ENCODE data around the gene CLNK. TPM values are rescaled to one million over a fixed set of nuclear protein-coding genes. Genes with fewer than 3 reads are reported as not detected.

The CLNK gene
- total RNA-seq, 4 donors from 2014 or later: 0.19 TPM; not detected in 3

DNA sequence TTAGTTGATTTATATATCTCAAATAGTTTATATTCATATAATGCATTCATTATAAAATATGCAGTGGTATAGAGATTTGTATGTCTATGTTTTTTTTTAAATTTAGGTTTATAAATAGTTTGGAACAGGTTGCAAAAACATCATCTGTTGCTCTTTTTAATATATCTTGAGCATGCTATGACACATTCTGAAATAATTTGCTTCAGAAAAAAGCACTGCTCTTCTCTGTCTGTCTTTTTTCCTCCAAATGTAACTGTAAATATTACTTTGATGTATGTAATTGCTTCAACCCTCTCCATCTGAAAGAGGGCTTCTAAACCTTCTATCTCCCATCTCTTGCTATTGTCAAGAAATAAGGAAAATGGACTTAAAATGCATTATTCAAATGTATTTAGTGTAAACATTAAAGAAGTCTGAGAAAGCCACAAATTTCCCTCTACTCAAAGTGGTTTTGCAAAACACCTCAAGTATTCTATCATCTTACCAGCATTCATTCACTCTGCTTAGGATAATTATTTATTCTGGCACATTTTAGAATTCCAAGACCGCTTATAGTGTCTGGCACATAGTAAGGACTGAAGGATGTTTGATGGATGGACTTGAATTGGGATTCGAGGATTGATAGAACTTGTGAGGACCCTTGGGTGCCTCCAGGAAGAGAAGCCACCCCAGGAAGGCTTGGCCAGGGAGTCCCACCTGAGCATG, 87.8 kb downstream of the CLNK start:
- no peak overlapping the region for H3K27ac ChIP-seq
- no peaks in the 10 kb centered on the region for H3K9me3 ChIP-seq
- H3K36me3 ChIP-seq: no peaks in the 10 kb centered on the region
- H3K4me1 ChIP-seq: no peaks in the 10 kb centered on the region
- intact Hi-C loops (cut with DNase I): no loop called here
- whole genome bisulfite sequencing, 2 donors: 88 to 93% methylated on average over 2 of the region's 2 CpGs
- DNase-seq: no peak
- TF ChIP-seq POLR2A (IDR thresholded peaks at IDR 0.05): no peak
- TF ChIP-seq, protein P1, sequence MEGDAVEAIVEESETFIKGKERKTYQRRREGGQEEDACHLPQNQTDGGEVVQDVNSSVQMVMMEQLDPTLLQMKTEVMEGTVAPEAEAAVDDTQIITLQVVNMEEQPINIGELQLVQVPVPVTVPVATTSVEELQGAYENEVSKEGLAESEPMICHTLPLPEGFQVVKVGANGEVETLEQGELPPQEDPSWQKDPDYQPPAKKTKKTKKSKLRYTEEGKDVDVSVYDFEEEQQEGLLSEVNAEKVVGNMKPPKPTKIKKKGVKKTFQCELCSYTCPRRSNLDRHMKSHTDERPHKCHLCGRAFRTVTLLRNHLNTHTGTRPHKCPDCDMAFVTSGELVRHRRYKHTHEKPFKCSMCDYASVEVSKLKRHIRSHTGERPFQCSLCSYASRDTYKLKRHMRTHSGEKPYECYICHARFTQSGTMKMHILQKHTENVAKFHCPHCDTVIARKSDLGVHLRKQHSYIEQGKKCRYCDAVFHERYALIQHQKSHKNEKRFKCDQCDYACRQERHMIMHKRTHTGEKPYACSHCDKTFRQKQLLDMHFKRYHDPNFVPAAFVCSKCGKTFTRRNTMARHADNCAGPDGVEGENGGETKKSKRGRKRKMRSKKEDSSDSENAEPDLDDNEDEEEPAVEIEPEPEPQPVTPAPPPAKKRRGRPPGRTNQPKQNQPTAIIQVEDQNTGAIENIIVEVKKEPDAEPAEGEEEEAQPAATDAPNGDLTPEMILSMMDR (IDR thresholded peaks at IDR 0.05): no peak
- no peaks in the 10 kb centered on the region for H3K27me3 ChIP-seq
- no peak overlapping the region for H3K4me3 ChIP-seq

DNA sequence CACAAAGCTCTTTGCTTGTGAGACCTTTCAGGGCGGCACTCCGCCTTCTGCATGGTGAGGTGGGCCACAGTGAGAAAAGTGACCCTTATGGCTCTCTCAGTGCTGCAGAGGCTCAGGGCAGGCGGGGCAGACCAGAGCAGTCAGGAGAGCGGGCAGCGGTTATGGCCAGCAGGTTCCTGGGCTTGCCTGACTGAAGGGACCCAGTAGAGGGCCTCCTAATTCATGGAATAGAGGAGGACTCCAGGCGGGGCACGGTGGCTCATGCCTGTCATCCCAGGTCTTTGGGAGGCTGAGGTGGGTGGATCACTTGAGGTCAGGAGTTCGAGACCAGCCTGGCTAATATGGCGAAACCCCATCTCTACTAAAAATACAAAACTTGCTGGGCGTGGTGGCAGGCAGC, 91.4 kb downstream of the CLNK start:
- WGBS, 2 donors: 83 to 86% methylated on average over 2 of the region's 10 CpGs
- Histone ChIP-seq H3K27me3 (peaks cover 0 to 3% (median 0%) of the 10 kb centered on the region in 4 donors), H3K27ac (no peak overlapping the region), H3K4me3 (no peak overlapping the region), H3K4me1 (no peaks in the 10 kb centered on the region), H3K36me3 (no peaks in the 10 kb centered on the region), H3K9me3 (no peaks in the 10 kb centered on the region)
- intact Hi-C loops (cut with DNase I): no loop called here
- DNase-seq: no peak
- TF ChIP-seq POLR2A (IDR thresholded peaks at IDR 0.05): no peak
- TF ChIP-seq, protein P1 (IDR thresholded peaks at IDR 0.05): no peak

DNA sequence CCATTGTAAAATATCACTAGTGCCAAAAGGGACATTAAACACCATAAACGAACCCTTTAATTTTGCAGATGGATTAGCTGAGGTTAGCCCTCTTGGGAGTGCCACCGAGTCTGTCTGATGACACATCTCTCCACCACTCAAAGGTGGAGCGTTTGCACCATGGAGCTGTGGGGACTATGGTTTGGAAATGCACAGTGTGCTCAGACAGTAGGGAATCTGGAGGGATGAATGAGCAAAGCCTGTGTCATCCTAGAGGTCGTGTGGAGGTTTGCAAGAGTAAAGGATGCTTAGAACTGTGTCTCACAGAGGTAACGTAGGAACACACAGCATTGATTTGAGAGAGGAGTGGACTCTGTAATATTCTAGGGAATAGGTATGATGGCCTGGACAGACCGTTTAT, 93.7 kb downstream of the CLNK start:
- WGBS, 2 donors: 67 to 77% methylated on average over 6 of the region's 6 CpGs
- peaks cover 0 to 3% (median 0%) of the 10 kb centered on the region in 4 donors for H3K27me3 ChIP-seq
- H3K9me3 ChIP-seq: no peaks in the 10 kb centered on the region
- H3K4me3 ChIP-seq: no peak overlapping the region
- intact Hi-C loops (cut with DNase I): no loop called here
- no peaks in the 10 kb centered on the region for H3K4me1 ChIP-seq
- DNase-seq: no peak
- no peaks in the 10 kb centered on the region for H3K36me3 ChIP-seq
- no peak for TF ChIP-seq POLR2A (IDR thresholded peaks at IDR 0.05)
- TF ChIP-seq, protein P1 (IDR thresholded peaks at IDR 0.05): no peak
- no peak overlapping the region for H3K27ac ChIP-seq

DNA sequence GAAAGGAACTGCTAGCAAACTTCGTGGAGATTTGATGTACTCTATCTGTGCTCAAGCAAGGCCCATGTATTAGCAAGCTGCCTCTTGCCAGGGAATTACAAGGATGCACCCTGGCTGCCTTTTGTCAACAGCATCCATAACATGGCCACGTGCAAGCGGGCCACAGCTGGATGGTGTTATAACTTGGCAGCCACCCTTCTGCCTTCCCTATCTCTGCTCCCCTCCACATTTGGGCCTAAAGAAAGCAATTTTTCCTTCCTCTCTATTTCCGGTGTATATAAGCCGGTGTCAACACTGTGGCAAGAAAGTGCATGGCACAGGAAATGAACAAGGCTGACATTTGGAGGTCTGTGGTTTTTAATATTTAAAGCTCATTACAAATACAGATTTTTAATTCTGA, 94.8 kb downstream of the CLNK start:
- no peak overlapping the region for H3K27ac ChIP-seq
- DNase-seq: no peak
- WGBS, 2 donors: 33 to 42% methylated on average over 5 of the region's 5 CpGs
- H3K4me1 ChIP-seq: no peaks in the 10 kb centered on the region
- H3K9me3 ChIP-seq: no peaks in the 10 kb centered on the region
- no peak overlapping the region for H3K4me3 ChIP-seq
- TF ChIP-seq, protein P1 (IDR thresholded peaks at IDR 0.05): no peak
- no peak for TF ChIP-seq POLR2A (IDR thresholded peaks at IDR 0.05)
- H3K27me3 ChIP-seq: peaks cover 0 to 3% (median 0%) of the 10 kb centered on the region in 4 donors
- intact Hi-C loops (cut with DNase I): loop anchor here (10.0 kb wide), 1 partner anchor 1135 kb away; no protein-coding TSS in a partner anchor
- no peaks in the 10 kb centered on the region for H3K36me3 ChIP-seq

DNA sequence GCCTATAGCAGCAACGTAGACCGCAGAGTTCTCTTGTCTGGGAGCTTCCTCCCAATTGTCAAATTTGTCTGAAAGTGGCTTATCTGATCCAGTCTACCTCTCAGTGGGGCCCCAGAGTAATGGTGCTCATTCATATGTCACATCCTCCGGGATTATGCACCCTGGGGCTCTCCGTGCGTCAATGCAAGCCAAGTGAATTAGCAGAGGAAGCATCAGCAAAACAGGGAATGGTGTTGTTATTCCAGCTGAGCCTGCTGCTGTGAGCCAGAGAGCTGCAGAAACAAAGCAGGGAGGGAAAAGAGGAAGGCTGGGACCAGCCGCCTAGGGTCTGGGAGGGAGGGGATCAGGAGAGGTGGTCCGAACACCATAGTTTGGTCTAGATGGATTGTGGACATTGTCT, 95.2 kb downstream of the CLNK start:
- Histone ChIP-seq H3K36me3 (no peaks in the 10 kb centered on the region), H3K9me3 (no peaks in the 10 kb centered on the region), H3K27ac (no peak overlapping the region), H3K27me3 (peaks cover 0 to 3% (median 0%) of the 10 kb centered on the region in 4 donors), H3K4me1 (peaks cover 0 to 4% (median 1%) of the 10 kb centered on the region in 3 donors), H3K4me3 (no peak overlapping the region)
- TF ChIP-seq POLR2A (IDR thresholded peaks at IDR 0.05): no peak
- TF ChIP-seq, protein P1 (IDR thresholded peaks at IDR 0.05): no peak
- 51 to 65% methylated on average over 7 of the region's 7 CpGs for WGBS, 2 donors
- DNase-seq: no peak
- intact Hi-C loops (cut with DNase I): loop anchor here (10.0 kb wide), 1 partner anchor 1135 kb away; no protein-coding TSS in a partner anchor

Measured in esophagus squamous epithelium (tissue), 5 donors.